GM12878 (cell line): Measurements from ENCODE around the gene NUBP1. TPM values are rescaled to one million over a fixed set of nuclear protein-coding genes. Genes with fewer than 3 reads are reported as not detected.
A peak's percentile ranks its signal among the peaks of the same experiment; 100 is the strongest.

Experiments
- ATAC-seq: fragments of 200-7000 bp; cut with Tn5 transposase; 3 replicates; pipeline ENCODE4 v1.9.1; 2020; ENCODE audit warnings: mild to moderate bottlenecking, moderate library complexity
- BruUV-seq: library from RNA; stranded (reverse); fragments of 400-500 nt; replicated peaks from 2 replicates; lab custom pipeline; 2021; lab: Mats Ljungman, UMichigan
- CTCF ChIA-PET: fragments of 300-600 bp; sonication (Branson Sonifier 250); formaldehyde crosslinking; extraction: SDS; loops from one replicate; lab custom pipeline; 2021; ENCODE audit warnings: inconsistent platforms; lab: Yijun Ruan, JAX
- POLR2A ChIA-PET: fragments of 350-600 bp; formaldehyde crosslinking; extraction: SDS; loops from one replicate; lab custom pipeline; 2021; ENCODE audit warnings: inconsistent platforms; lab: Charles Lee
- RAD21 ChIA-PET: fragments of 300-600 bp; sonication (Branson Sonifier 250); formaldehyde crosslinking; loops from one replicate; lab custom pipeline; 2023; ENCODE audit warnings: antibody characterized with exemption; ENCODE audit not compliant: unreplicated experiment; lab: Charles Lee
- SMC1A ChIA-PET: fragments of 300-600 bp; sonication (Branson Sonifier 250); formaldehyde crosslinking; loops from one replicate; lab custom pipeline; 2023; ENCODE audit not compliant: unreplicated experiment, uncharacterized antibody; lab: Charles Lee
- DNase-seq: peaks from one replicate; pipeline ENCODE4 v3.0.0-alpha.2; 2011; ENCODE audit warnings: low read depth, low spot score
- FAIRE-seq: peaks from 3 replicates; lab custom pipeline; 2011; peaks lifted over from hg19 to GRCh38; lab: Jason Lieb, UNC
- H2AFZ ChIP-seq: 2 replicates; pipeline ENCODE4 v1.6.0; 2011; ENCODE audit warnings: low read depth, low read length, control low read depth; ENCODE audit not compliant: control insufficient read depth
- H3K27ac ChIP-seq: 2 replicates; pipeline ENCODE4 v1.5.1; 2011; ENCODE audit warnings: control low read depth; ENCODE audit not compliant: control insufficient read depth, insufficient read depth
- H3K27me3 ChIP-seq, 2 experiments: replicated peaks in 1 of 2; 2 replicates each; pipeline versions ENCODE4 v1.6.0 to v1.6.1; 2011; ENCODE audit warnings: low read length in 1 of 2; ENCODE audit not compliant: control insufficient read depth in 2 of 2, insufficient read depth in 2 of 2
- H3K36me3 ChIP-seq, 2 experiments: 2 replicates each; pipeline ENCODE4 v1.5.1; 2011; ENCODE audit warnings: low read length in 1 of 2; ENCODE audit not compliant: control insufficient read depth in 2 of 2, insufficient read depth in 2 of 2
- H3K4me1 ChIP-seq: 2 replicates; pipeline ENCODE4 v1.6.1; 2011; ENCODE audit warnings: mild to moderate bottlenecking, low read length, moderate library complexity, mixed read lengths; ENCODE audit not compliant: control insufficient read depth, insufficient read depth
- H3K4me2 ChIP-seq: 2 replicates; pipeline ENCODE4 v1.6.0; 2011; ENCODE audit warnings: control low read depth; ENCODE audit not compliant: control insufficient read depth, insufficient read depth
- H3K4me3 ChIP-seq: fragments of 200-600 bp; sonication (generic); 2 replicates; pipeline ENCODE4 v1.5.1; 2016
- H3K79me2 ChIP-seq: 2 replicates; pipeline ENCODE4 v1.6.0; 2011; ENCODE audit warnings: low read length; ENCODE audit not compliant: control insufficient read depth, insufficient read depth
- H3K9ac ChIP-seq: 2 replicates; pipeline ENCODE4 v1.8.0; 2011; ENCODE audit warnings: low read length, control low read depth, mixed read lengths; ENCODE audit not compliant: control insufficient read depth, insufficient read depth
- H3K9me3 ChIP-seq: replicated peaks from 3 replicates; pipeline ENCODE4 v1.5.1; 2011; ENCODE audit warnings: mild to moderate bottlenecking, low read length; ENCODE audit not compliant: control insufficient read depth, insufficient read depth
- H4K20me1 ChIP-seq: 2 replicates; pipeline ENCODE4 v1.6.0; 2011; ENCODE audit not compliant: control insufficient read depth, insufficient read depth
- CREM ChIP-seq: IDR thresholded peaks from 2 replicates; pipeline ENCODE4 v1.6.1; 2014; ENCODE audit warnings: antibody characterized with exemption, low read depth
- EP300 ChIP-seq, 2 experiments: fragments of 150-350 bp in 1 of 2; IDR thresholded peaks; 2 replicates each; pipeline ENCODE4 v1.6.1; 2011 to 2012; ENCODE audit warnings: low read depth in 2 of 2, low read length in 2 of 2, borderline replicate concordance in 1 of 2, improper control_type of control experiment in 1 of 2, inconsistent platforms in 1 of 2; ENCODE audit not compliant: control insufficient read depth in 1 of 2
- MEF2B ChIP-seq: fragments of 450-650 bp; IDR thresholded peaks from 2 replicates; pipeline ENCODE4 v1.6.1; 2018; ENCODE audit warnings: mild to moderate bottlenecking, moderate library complexity; ENCODE audit not compliant: partially characterized antibody, poor library complexity, severe bottlenecking
- SMAD1 ChIP-seq: fragments of 450-650 bp; IDR thresholded peaks from 2 replicates; pipeline ENCODE4 v1.6.1; 2018; ENCODE audit warnings: mild to moderate bottlenecking, low read depth; ENCODE audit not compliant: partially characterized antibody
- SMC3 ChIP-seq: IDR thresholded peaks from 2 replicates; pipeline ENCODE4 v1.6.1; 2011; ENCODE audit warnings: low read length, improper control_type of control experiment, borderline replicate concordance
- TBL1XR1 ChIP-seq: IDR thresholded peaks from 2 replicates; pipeline ENCODE4 v1.6.1; 2012; ENCODE audit warnings: low read depth, low read length, improper control_type of control experiment
- ZNF207 ChIP-seq: fragments of 450-650 bp; IDR thresholded peaks from 2 replicates; pipeline ENCODE4 v1.6.1; 2014; ENCODE audit warnings: antibody characterized with exemption, mild to moderate bottlenecking, borderline replicate concordance
- ZNF24 ChIP-seq: fragments of 450-650 bp; IDR thresholded peaks from 2 replicates; pipeline ENCODE4 v1.6.1; 2017; ENCODE audit warnings: antibody characterized with exemption, mild to moderate bottlenecking
- ZNF384 ChIP-seq: IDR thresholded peaks from 2 replicates; pipeline ENCODE4 v1.6.1; 2012; ENCODE audit warnings: low read depth, mild to moderate bottlenecking, low read length, improper control_type of control experiment, borderline replicate concordance
- WGBS: methylation state at CpG from one replicate; pipeline ENCODE4 v1.1.6; 2016; ENCODE audit warnings: low lambda C conversion rate; ENCODE audit not compliant: insufficient replicate concordance, insufficient coverage; ENCODE audit errors: missing lambda C conversion rate; 5-methylcytosine and 5-hydroxymethylcytosine counted together
- in situ Hi-C: fragments of 300-500 bp; cut with MboI; formaldehyde crosslinking; loops from 9 replicates; pipeline ENCODE4 v1.14.3; 2018; ENCODE audit warnings: mixed read lengths
- intact Hi-C: fragments of 100-400 bp; cut with micrococcal nuclease; formaldehyde crosslinking; loops from one replicate; pipeline ENCODE4 v1.14.2; 2022; ENCODE audit not compliant: unreplicated experiment
- polyA plus RNA-seq, 11 experiments: library from polyadenylated mRNA; depleted of rRNA in 4 of 11; unstranded in 6 of 11; stranded (reverse) in 5 of 11; fragments of >200 nt; fragmentation: Nextera tagmentation in 4 of 11; fragmentation: Illumina TruSeq in 1 of 11; extraction: Ambion mirVana in 4 of 11; extraction: Trizol in 1 of 11; gene quantifications; 1 replicate in 1 of 11; 2 replicates in 10 of 11; pipeline versions ENCODE4 v1.2.1 to v1.2.3, GENCODE V29; 2011 to 2016; ENCODE audit warnings: inconsistent platforms in 2 of 11, missing spikeins in 2 of 11, low read depth in 1 of 11
- total RNA-seq, 4 experiments: library from RNA; depleted of rRNA in 3 of 4; stranded (reverse); fragments of >200 nt in 3 of 4; fragmentation: Illumina TruSeq in 1 of 4; extraction: Trizol in 1 of 4; gene quantifications; 2 replicates each; pipeline versions ENCODE4 v1.2.1 to v1.2.3, GENCODE V29; 2013 to 2021
- TF ChIP-seq, protein P1 (sequence below): IDR thresholded peaks from 2 replicates; pipeline ENCODE4 v1.6.1; 2012; ENCODE audit warnings: low read depth, low read length, improper control_type of control experiment
- TF ChIP-seq, protein P2 (sequence below): fragments of 450-650 bp; IDR thresholded peaks from 2 replicates; pipeline ENCODE4 v1.6.1; 2017; ENCODE audit warnings: mild to moderate bottlenecking, moderate library complexity
- TF ChIP-seq, protein P3 (sequence below): fragments of 450-650 bp; conservative IDR thresholded peaks from 2 replicates; pipeline ENCODE4 v1.6.1; 2017; ENCODE audit warnings: mild to moderate bottlenecking, moderate library complexity

The NUBP1 gene
- total and polyA plus RNA-seq, 10 of the 15 experiments (the other 5 are each of a cell fraction or from before 2014, with no cell fraction given): 31.0 to 74.9 (median 58.3) TPM

DNA sequence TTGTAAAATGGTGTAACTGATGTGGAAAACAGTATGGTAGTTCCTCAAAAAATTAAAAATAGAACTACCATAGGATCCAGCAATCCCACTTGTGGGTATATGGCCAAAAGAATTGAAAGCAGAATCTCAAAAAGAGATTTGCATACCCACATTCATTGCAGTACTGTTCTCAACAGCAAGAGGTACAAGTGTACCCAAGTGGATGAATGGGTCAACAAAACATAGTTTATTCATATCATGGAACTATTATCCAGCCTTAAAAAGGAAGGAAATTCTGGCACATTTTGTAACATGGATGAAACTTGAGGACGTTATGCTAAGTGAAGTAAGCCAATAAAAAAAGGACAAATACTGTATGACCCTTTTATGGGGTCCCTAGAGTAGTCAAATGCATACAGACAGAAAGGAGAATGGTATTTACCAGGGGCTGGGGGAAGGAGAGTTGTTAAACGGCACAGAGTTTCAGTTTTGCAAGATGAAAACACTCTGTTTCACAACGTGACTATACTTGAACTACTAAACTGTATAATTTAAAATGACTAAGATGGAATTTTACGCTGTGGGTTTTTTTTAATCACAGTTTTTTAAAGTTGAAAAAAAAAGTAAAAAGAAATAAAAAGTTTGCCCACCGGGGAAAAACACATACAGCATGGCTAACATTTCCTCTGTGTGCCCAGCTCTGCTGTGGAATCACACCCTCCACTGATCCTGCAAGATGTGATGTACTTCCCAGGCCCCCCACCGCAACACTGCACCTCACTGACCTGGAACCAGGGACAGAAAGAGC lies 68.9 kb downstream of the NUBP1 start:
- peak overlapping the region; percentile 66 for H3K4me2 ChIP-seq
- peak; percentile 94 for FAIRE-seq
- peak; percentile 90 for ATAC-seq
- TF ChIP-seq SMAD1: peak; percentile 67
- TF ChIP-seq ZNF384: peak; percentile 87
- TF ChIP-seq CREM: peak; percentile 46; the same call in 1 of the 2 replicates
- TF ChIP-seq, protein P1, sequence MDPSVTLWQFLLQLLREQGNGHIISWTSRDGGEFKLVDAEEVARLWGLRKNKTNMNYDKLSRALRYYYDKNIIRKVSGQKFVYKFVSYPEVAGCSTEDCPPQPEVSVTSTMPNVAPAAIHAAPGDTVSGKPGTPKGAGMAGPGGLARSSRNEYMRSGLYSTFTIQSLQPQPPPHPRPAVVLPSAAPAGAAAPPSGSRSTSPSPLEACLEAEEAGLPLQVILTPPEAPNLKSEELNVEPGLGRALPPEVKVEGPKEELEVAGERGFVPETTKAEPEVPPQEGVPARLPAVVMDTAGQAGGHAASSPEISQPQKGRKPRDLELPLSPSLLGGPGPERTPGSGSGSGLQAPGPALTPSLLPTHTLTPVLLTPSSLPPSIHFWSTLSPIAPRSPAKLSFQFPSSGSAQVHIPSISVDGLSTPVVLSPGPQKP: no peak
- TF ChIP-seq MEF2B: peak; percentile 62
- TF ChIP-seq ZNF207: no peak
- peak; percentile 70 to 96; a peak in 3 of 4 replicates for TF ChIP-seq EP300 (IDR thresholded peaks at IDR 0.05; ENCODE audit: borderline replicate concordance in 1 of 2, control insufficient read depth in 1 of 2, low read depth in 2 of 2, low read length in 2 of 2)
- 0 out of 2 replicates have a peak, but pooled peaks have one; percentile 19 for TF ChIP-seq SMC3
- peak; percentile 65; the same call in 1 of the 2 replicates for TF ChIP-seq ZNF24
- TF ChIP-seq TBL1XR1: peak; percentile 53; the same call in 1 of the 2 replicates
- TF ChIP-seq, protein P2, sequence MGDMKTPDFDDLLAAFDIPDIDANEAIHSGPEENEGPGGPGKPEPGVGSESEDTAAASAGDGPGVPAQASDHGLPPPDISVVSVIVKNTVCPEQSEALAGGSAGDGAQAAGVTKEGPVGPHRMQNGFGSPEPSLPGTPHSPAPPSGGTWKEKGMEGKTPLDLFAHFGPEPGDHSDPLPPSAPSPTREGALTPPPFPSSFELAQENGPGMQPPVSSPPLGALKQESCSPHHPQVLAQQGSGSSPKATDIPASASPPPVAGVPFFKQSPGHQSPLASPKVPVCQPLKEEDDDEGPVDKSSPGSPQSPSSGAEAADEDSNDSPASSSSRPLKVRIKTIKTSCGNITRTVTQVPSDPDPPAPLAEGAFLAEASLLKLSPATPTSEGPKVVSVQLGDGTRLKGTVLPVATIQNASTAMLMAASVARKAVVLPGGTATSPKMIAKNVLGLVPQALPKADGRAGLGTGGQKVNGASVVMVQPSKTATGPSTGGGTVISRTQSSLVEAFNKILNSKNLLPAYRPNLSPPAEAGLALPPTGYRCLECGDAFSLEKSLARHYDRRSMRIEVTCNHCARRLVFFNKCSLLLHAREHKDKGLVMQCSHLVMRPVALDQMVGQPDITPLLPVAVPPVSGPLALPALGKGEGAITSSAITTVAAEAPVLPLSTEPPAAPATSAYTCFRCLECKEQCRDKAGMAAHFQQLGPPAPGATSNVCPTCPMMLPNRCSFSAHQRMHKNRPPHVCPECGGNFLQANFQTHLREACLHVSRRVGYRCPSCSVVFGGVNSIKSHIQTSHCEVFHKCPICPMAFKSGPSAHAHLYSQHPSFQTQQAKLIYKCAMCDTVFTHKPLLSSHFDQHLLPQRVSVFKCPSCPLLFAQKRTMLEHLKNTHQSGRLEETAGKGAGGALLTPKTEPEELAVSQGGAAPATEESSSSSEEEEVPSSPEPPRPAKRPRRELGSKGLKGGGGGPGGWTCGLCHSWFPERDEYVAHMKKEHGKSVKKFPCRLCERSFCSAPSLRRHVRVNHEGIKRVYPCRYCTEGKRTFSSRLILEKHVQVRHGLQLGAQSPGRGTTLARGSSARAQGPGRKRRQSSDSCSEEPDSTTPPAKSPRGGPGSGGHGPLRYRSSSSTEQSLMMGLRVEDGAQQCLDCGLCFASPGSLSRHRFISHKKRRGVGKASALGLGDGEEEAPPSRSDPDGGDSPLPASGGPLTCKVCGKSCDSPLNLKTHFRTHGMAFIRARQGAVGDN: peak; percentile 62; the same call in 1 of the 2 replicates
- TF ChIP-seq, protein P3, sequence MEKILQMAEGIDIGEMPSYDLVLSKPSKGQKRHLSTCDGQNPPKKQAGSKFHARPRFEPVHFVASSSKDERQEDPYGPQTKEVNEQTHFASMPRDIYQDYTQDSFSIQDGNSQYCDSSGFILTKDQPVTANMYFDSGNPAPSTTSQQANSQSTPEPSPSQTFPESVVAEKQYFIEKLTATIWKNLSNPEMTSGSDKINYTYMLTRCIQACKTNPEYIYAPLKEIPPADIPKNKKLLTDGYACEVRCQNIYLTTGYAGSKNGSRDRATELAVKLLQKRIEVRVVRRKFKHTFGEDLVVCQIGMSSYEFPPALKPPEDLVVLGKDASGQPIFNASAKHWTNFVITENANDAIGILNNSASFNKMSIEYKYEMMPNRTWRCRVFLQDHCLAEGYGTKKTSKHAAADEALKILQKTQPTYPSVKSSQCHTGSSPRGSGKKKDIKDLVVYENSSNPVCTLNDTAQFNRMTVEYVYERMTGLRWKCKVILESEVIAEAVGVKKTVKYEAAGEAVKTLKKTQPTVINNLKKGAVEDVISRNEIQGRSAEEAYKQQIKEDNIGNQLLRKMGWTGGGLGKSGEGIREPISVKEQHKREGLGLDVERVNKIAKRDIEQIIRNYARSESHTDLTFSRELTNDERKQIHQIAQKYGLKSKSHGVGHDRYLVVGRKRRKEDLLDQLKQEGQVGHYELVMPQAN: 0 out of 2 replicates have a peak, but pooled peaks have one; percentile 22

More for the DNA sequence above, 68.9 kb downstream of the NUBP1 start:
- Histone ChIP-seq H3K4me3 (no peak overlapping the region), H2AFZ (no peak overlapping the region; the same call in 1 of the 2 replicates), H3K9me3 (peaks cover 6% of the 10 kb centered on the region), H3K36me3 (peaks cover 0 to 2% of the 10 kb centered on the region in 2 experiments; a peak in 1 of 4 replicates), H3K79me2 (no peaks in the 10 kb centered on the region), H3K27ac (peak overlapping the region; percentile 84), H4K20me1 (no peaks in the 10 kb centered on the region), H3K4me1 (peaks cover 43% of the 10 kb centered on the region), H3K27me3 (no peaks in the 10 kb centered on the region), H3K9ac (peak overlapping the region; percentile 42; the same call in 1 of the 2 replicates)
- TSS peak; percentile 95 for BruUV-seq
- RAD21 ChIA-PET: interaction anchor here (0.9 to 1.1 kb wide), 7 partner anchors 9 to 69 kb away, joined by 3 to 5 read pairs (median 3); partner anchors contain the start of gene NUBP1
- intact Hi-C loops (loop anchor here (1.0 to 2.0 kb wide), 3 partner anchors 36 to 74 kb away; partner anchors contain the start of gene CIITA), in situ Hi-C loops (no loop called here)
- SMC1A ChIA-PET: interaction anchor here (1.0 to 1.1 kb wide), 4 partner anchors 20 to 66 kb away, joined by 3 to 4 read pairs (median 4); no protein-coding TSS in a partner anchor
- CTCF ChIA-PET: interaction anchor here (1.0 kb wide), 1 partner anchor 66 kb away, joined by 5 read pairs; no protein-coding TSS in a partner anchor
- 0% methylated on average over 6 of the region's 6 CpGs for WGBS
- POLR2A ChIA-PET: interaction anchor here (0.6 to 1.1 kb wide), 2 partner anchors 42 to 64 kb away, joined by 3 to 4 read pairs; partner anchors contain the start of gene CIITA
- DNase-seq: peak; percentile 57
